ENCODE data around the gene NOS1.
"Not testable (repeated sequence)": the region's sequence is repeated elsewhere in the genome, so short reads cannot be mapped to it uniquely, and the experiment has no call there.

The NOS1 gene

GRCh38 chr12:117361347-117361751 is at the start of gene NOS1:
NOS1 (minus strand) TSS chr12:117361626; CDS start chr12:117331069, 30,557 bp downstream.
- no peak for DNase-seq (ENCODE audit: low read depth in 4 of 4, low spot score in 1 of 4)

DNA sequence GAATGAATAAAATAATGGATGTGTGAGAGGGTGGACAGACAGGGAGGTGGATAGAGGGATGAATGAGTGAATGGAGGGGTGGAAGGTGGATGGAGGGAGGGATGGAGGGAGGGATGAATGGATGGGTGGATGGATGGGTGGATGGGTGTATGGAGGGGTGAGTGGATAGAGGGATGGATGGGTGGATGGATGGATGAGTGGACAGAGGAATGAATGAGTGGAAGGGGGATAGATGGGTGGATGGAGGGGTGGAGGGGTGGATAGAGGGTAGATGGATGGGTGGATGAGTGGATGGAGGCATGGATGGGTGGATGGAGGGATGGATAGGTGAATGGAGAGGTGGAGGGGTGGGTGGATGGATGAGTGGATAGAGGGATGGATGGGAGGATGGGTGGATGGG is 47.9 kb upstream of the NOS1 start:
- no peak for DNase-seq (ENCODE audit: low read depth in 4 of 4, low spot score in 1 of 4)

DNA sequence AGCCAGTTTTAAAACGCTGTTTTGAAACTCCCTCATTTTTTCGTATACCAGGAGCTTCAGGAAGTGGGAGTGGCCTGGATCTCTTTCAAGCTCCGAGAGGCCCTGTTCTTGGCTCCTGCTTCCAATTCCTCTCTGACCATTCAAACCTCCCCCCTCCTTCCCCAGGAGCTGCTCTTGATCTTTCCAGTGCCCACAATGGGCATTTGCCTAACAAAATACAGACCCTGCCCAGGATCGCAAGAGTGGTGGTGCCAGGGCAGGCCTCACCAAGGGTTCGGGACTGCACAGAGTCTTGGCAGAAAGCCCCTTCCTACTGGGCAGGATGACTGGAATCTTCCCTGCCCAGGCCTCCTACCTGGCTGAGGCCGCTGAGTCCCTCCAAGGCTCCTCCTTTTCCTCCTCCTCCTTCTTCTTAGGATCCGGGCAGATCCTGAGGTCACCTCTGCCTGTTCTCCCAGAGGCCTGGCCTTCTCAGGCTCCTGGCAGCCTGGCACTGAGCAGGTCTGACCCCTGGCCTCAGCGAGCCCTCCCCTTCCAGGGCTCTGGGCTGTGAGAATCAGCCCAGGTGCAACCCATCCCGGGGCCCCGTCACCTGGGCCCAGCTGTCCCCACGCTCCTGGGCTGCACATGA is 46.9 kb upstream of the NOS1 start:
- no peak for DNase-seq (ENCODE audit: low read depth in 4 of 4, low spot score in 1 of 4)

GRCh38 chr12:117404940-117405339 is 43.5 kb upstream of the NOS1 start:
- no peak for DNase-seq (ENCODE audit: low read depth in 4 of 4, low spot score in 1 of 4)

- no peak for DNase-seq (ENCODE audit: low read depth in 4 of 4, low spot score in 1 of 4)
Observed at GRCh38 chr12:117404203-117404853, 42.9 kb upstream of the NOS1 start.

GRCh38 chr12:117403586-117404139 is 42.2 kb upstream of the NOS1 start:
- DNase-seq (ENCODE audit: low read depth in 4 of 4, low spot score in 1 of 4), result no peak

DNA sequence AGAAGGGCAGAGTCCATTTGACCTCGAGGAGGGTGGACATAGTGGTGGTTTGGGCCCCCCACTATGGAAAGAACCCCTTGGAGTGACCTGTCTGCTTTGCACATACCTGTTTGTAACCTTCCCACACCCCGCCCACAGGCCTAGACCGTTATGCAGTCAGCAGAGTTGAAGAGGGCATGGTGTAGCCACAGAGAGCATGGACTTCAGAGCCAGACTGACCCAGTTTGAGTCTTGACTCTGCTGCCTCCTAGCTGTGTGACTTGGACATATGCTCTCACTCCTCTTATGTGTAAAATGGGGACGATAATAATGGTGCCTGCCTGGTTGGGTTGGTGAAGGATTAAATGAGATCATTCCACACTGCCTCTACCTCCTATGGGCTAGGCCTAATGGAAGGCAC is 40.9 kb upstream of the NOS1 start:
- no peak for DNase-seq (ENCODE audit: low read depth in 4 of 4, low spot score in 1 of 4)

GRCh38 chr12:117400912-117401311 is 39.5 kb upstream of the NOS1 start:
- no peak for DNase-seq (ENCODE audit: low read depth in 4 of 4, low spot score in 1 of 4)

- DNase-seq (ENCODE audit: low read depth in 4 of 4, low spot score in 1 of 4), result not testable (repeated sequence)
Observed at GRCh38 chr12:117398482-117398881, 37.1 kb upstream of the NOS1 start.

DNA sequence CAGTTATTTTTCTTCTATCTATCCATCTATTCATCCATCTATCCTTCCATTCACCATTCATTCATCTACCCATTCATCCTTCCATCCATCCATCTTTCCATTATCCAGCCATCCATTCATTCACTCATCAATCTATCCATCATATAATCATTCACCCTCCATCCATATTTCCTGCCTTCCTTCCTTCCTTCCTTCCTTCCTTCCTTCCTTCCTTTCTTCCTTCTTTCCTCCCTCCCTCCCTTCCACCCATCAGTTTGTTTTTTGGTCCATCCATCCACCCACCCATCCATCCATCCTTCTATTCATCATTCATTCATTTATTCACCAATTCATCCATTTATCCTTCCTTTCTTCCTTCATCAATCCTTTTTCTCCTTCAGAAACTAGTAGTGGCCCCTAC is 34.3 kb upstream of the NOS1 start:
- no peak for DNase-seq (ENCODE audit: low read depth in 4 of 4, low spot score in 1 of 4)

- no peak for DNase-seq (ENCODE audit: low read depth in 4 of 4, low spot score in 1 of 4)
Observed at GRCh38 chr12:117394491-117394890, 33.1 kb upstream of the NOS1 start.

GRCh38 chr12:117393656-117394055 is 32.2 kb upstream of the NOS1 start:
- DNase-seq (ENCODE audit: low read depth in 4 of 4, low spot score in 1 of 4), result no peak

- DNase-seq (ENCODE audit: low read depth in 4 of 4, low spot score in 1 of 4), result no peak
Observed at GRCh38 chr12:117390866-117391265, 29.4 kb upstream of the NOS1 start.

DNA sequence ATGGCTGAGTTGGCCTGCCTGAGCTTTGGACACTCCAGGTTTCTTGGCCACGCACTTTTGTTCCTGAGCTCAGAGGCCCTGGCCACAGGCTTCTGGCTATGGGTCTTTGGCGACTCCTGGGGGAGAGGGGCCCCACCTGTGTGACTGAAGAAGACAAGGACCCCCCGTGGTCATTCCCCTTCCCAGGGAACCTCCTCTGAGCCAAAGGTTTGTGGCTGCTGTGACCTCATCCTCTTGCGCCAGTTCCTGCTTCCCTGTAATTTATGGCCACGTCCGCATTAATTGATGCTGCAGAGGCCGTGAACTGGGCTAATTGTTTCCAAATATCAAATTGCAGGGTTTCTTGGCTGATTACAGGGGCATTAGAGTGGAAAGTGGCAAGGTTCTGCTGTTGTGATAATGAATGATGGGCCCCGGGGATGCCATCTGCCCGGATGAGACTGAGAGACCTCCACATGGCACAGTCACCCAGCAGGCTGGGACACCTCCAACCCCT is 27.6 kb upstream of the NOS1 start:
- DNase-seq (ENCODE audit: low read depth in 4 of 4, low spot score in 1 of 4), result no peak

DNA sequence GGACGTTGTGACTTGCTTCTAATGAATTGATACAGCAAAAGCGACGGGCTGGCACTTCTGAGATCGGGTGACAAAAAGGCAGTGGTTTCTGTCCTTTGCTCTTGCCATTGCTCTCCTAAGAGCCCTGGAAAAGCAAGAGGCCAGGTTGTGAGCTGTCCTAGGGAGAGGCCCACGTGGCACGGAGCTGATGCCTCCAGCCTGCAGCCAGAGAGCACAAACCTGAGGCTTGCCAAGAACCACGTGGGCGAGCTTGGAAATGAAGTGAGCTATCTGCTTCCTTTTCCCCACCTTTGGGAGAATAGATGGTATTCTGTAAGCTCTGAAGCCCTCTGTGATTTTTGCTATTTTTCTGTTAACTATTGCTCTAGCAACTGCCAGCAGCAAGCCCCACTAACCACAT is 26.4 kb upstream of the NOS1 start:
- DNase-seq (ENCODE audit: low read depth in 4 of 4, low spot score in 1 of 4), result no peak

GRCh38 chr12:117384735-117385134 is 23.3 kb upstream of the NOS1 start:
- DNase-seq (ENCODE audit: low read depth in 4 of 4, low spot score in 1 of 4), result no peak

GRCh38 chr12:117380083-117380482 is 18.7 kb upstream of the NOS1 start:
- DNase-seq (ENCODE audit: low read depth in 4 of 4, low spot score in 1 of 4), result no peak

DNA sequence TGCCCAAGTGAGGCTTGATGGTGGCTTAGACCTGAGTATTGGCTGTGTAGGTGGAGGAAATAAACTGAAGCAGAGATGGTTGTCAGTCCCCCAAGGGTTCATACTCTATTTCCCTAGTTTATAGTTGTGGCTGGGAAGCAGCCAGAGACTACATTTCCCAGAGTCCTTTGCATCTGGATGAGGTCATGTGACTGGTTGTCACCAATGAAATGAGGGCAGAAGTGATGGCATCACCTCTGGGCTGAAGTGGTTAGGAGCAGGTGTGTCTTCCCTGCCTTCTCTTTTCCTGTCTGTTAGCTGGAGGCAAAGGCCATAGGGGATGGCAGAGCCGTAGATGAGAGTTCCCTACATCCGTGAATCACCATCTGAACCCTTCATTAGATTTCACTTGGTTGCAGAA is 16.3 kb upstream of the NOS1 start:
- no peak for DNase-seq (ENCODE audit: low read depth in 4 of 4, low spot score in 1 of 4)

- no peak for DNase-seq (ENCODE audit: low read depth in 4 of 4, low spot score in 1 of 4)
Observed at GRCh38 chr12:117370588-117370987, 9.2 kb upstream of the NOS1 start.

GRCh38 chr12:117370000-117370399 is 8.6 kb upstream of the NOS1 start:
- DNase-seq (ENCODE audit: low read depth in 4 of 4, low spot score in 1 of 4), result not testable (repeated sequence)

- DNase-seq (ENCODE audit: low read depth in 4 of 4, low spot score in 1 of 4), result peak; percentile 9 to 41 (median 26)
Observed at GRCh38 chr12:117367006-117367638, 5.7 kb upstream of the NOS1 start.

GRCh38 chr12:117365049-117365616 is 3.7 kb upstream of the NOS1 start:
- DNase-seq (ENCODE audit: low read depth in 4 of 4, low spot score in 1 of 4), result no peak
